ENCODE data around the gene CHMP2A. TPM values are rescaled to one million over a fixed set of nuclear protein-coding genes. Genes with fewer than 3 reads are reported as not detected.

CHMP2A gene
- total and polyA plus RNA-seq, 2 of the 8 experiments (the other 6 are each of a cell fraction or from before 2014, with no cell fraction given) = 70.0 to 132 TPM

DNA sequence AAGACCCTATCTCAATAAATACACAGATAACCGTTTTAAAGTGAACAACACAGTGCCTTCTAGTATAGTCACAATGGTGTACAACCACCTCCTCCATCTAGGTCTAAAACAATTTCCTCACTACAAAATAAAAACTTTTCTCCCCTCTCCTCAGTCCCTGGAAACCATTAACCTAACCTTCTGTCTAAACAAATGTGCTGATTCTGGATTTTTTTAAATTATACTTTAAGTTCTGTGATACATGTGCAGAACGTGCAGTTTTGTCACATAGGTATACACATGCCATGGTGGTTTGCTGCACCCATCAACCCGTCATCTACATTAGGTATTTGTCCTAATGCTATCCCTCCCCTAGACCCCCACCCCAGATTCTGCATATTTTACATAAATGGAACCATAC, 25.5 kb downstream of the CHMP2A start:
- Histone ChIP-seq H4K91ac (replicated peaks; ENCODE audit: insufficient read length, low read length) (no peak overlapping the region), H2BK5ac (ENCODE audit: low read depth, low read length) (no peak overlapping the region), H3K23ac (ENCODE audit: insufficient read length) (no peak overlapping the region), H3K9ac (replicated peaks in 1 of 4; ENCODE audit: extremely low read depth in 1 of 4, low read depth in 3 of 4, low read length in 3 of 4) (no peak overlapping the region), H2BK12ac (ENCODE audit: low read depth, low read length) (no peak overlapping the region), H3K27ac (ENCODE audit: low read depth, low read length) (no peak overlapping the region), H3K36me3 (ENCODE audit: control insufficient read depth in 2 of 4, insufficient read depth in 4 of 4, low read length in 3 of 4) (no peaks in the 10 kb centered on the region), H3K23me2 (ENCODE audit: low read depth, low read length) (no peaks in the 10 kb centered on the region), H3K9me3 (ENCODE audit: insufficient read depth in 2 of 2, low read depth in 1 of 2, low read length in 1 of 2) (no peaks in the 10 kb centered on the region), H3K27me3 (replicated peaks in 1 of 4; ENCODE audit: control insufficient read depth in 3 of 4, extremely low read depth in 1 of 4, insufficient read depth in 3 of 4, low read length in 3 of 4) (peaks cover 0 to 4% (median 0%) of the 10 kb centered on the region in 4 experiments; a peak in 1 of 7 replicates), H2BK15ac (ENCODE audit: low read length) (no peak overlapping the region), H2BK20ac (ENCODE audit: low read length) (no peak overlapping the region), H2BK120ac (replicated peaks; ENCODE audit: low read depth, low read length) (no peak overlapping the region), H3K4me1 (replicated peaks in 1 of 4; ENCODE audit: control insufficient read depth in 3 of 4, insufficient read depth in 4 of 4, low read length in 3 of 4) (peaks cover 0 to 3% (median 0%) of the 10 kb centered on the region in 4 experiments; a peak in 1 of 7 replicates), H3K4me3 (ENCODE audit: extremely low read depth in 1 of 4, insufficient read depth in 2 of 4, low read depth in 3 of 4, low read length in 4 of 4) (no peak overlapping the region), H4K20me1 (replicated peaks in 1 of 2; ENCODE audit: control insufficient read depth in 1 of 2, insufficient read depth in 2 of 2, low read length in 2 of 2) (no peaks in the 10 kb centered on the region), H3K79me1 (ENCODE audit: low read depth, low read length) (no peaks in the 10 kb centered on the region), H3K56ac (replicated peaks; ENCODE audit: insufficient read length, low read depth, low read length) (no peak overlapping the region), H2AFZ (ENCODE audit: low read length) (no peak overlapping the region), H3K14ac (ENCODE audit: insufficient read length) (no peak overlapping the region), H3K4me2 (ENCODE audit: insufficient read depth in 1 of 2, low read depth in 2 of 2, low read length in 2 of 2) (no peak overlapping the region), H3K4ac (replicated peaks; ENCODE audit: insufficient read length, low read depth, low read length) (no peak overlapping the region), H4K5ac (ENCODE audit: insufficient read length, low read depth, low read length) (no peak overlapping the region), H2AK5ac (ENCODE audit: low read depth, low read length) (no peak overlapping the region), H3K79me2 (ENCODE audit: control insufficient read depth in 1 of 2, insufficient read depth in 2 of 2, low read length in 2 of 2) (no peaks in the 10 kb centered on the region), H4K8ac (ENCODE audit: extremely low read depth, insufficient read depth, low read length) (no peak overlapping the region), H3K18ac (ENCODE audit: extremely low read depth, low read length) (no peak overlapping the region)
- ChIA-PET POLR2A (ENCODE audit: partially characterized antibody) (interaction anchor here (1.5 to 21.3 kb wide), 4 partner anchors 9 to 46 kb away, joined by 3 to 650 read pairs (median 14); partner anchors contain the start of genes CHMP2A, TRIM28 and ZBTB45), CTCF (ENCODE audit: partially characterized antibody) (interaction anchor here (0.9 kb wide), 1 partner anchor 10 kb away, joined by 3 read pairs; no protein-coding TSS in a partner anchor)
- FAIRE-seq = no peak
- no peak for DNase-seq (ENCODE audit: low read depth in 1 of 2, low spot score in 2 of 2)
- 81% methylated on average over 3 of the region's 3 CpGs; no CpG with 5 or more reads in 1 of the 2 experiments for WGBS, 2 experiments (ENCODE audit: extremely low coverage in 1 of 2, insufficient coverage in 1 of 2, insufficient read length in 1 of 2, insufficient replicate concordance in 2 of 2, low coverage in 1 of 2, low lambda C conversion rate in 2 of 2, missing lambda C conversion rate in 1 of 2)
- TF ChIP-seq TEAD4 (IDR thresholded peaks at IDR 0.05; ENCODE audit: low read depth, low read length) (no peak), RNF2 (IDR thresholded peaks at IDR 0.05; ENCODE audit: borderline replicate concordance, low read depth, low read length, missing control alignments, poor library complexity, severe bottlenecking) (no peak), JUND (IDR thresholded peaks at IDR 0.05; ENCODE audit: low read length) (no peak), POLR2A (IDR thresholded peaks at IDR 0.05; ENCODE audit: control extremely low read depth in 1 of 2, low read depth in 2 of 2, low read length in 2 of 2) (no peak), MAFK (IDR thresholded peaks at IDR 0.05; ENCODE audit: low read depth, low read length) (no peak), TAF7 (optimal IDR thresholded peaks at IDR 0.05; ENCODE audit: borderline replicate concordance, low read depth, low read length) (no peak), PHF8 (conservative IDR thresholded peaks at IDR 0.05; ENCODE audit: low read depth, low read length) (no peak), CEBPB (IDR thresholded peaks at IDR 0.05; ENCODE audit: low read depth, low read length) (no peak), BCL11A (IDR thresholded peaks at IDR 0.05; ENCODE audit: low read depth in 2 of 2, low read length in 2 of 2) (no peak), SP4 (IDR thresholded peaks at IDR 0.05; ENCODE audit: low read length) (no peak)

All from H1 (cell line).